Dermis blood vessel endothelial cell (primary cell): Measurements from ENCODE around the gene SCPEP1. TPM values are rescaled to one million over a fixed set of nuclear protein-coding genes. Genes with fewer than 3 reads are reported as not detected.
"Not testable (repeated sequence)": the region's sequence is repeated elsewhere in the genome, so short reads cannot be mapped to it uniquely, and the experiment has no call there.

ENCODE experiments used
- DNase-seq: peaks from one replicate; pipeline ENCODE4 v3.0.0; 2010
- total RNA-seq: library from RNA; depleted of rRNA; stranded (reverse); fragments of >200 nt; gene quantifications from 2 replicates; pipeline ENCODE4 v1.2.3, GENCODE V29; 2014

The SCPEP1 gene
- 40.3 and 61.4 TPM in 2 replicates for total RNA-seq

GRCh38 chr17:56977673-56978395, at the start of gene SCPEP1:
SCPEP1 (plus strand) TSS chr17:56978131; CDS start chr17:56978160, 29 bp downstream.
- DNase-seq: peak; percentile 86

DNA sequence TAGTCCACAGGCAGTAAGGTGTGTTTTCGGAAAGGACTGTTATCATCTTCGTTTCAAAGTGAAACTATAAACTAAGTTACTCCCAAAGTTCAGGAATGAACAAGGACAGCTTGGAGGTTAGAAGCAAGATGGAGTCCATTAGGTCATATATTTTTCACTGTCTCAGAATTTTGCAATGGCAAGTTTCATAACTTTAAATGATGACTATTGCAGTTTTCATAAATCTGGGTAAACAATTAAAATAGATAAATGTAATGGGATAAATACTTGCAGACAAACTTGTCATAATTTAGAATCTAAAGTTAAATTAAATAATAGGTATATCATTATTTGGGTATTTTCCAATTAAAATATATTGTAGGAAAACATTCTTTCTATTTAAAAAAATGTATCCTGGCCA, 49.3 kb upstream of the SCPEP1 start:
- no peak for DNase-seq

DNA sequence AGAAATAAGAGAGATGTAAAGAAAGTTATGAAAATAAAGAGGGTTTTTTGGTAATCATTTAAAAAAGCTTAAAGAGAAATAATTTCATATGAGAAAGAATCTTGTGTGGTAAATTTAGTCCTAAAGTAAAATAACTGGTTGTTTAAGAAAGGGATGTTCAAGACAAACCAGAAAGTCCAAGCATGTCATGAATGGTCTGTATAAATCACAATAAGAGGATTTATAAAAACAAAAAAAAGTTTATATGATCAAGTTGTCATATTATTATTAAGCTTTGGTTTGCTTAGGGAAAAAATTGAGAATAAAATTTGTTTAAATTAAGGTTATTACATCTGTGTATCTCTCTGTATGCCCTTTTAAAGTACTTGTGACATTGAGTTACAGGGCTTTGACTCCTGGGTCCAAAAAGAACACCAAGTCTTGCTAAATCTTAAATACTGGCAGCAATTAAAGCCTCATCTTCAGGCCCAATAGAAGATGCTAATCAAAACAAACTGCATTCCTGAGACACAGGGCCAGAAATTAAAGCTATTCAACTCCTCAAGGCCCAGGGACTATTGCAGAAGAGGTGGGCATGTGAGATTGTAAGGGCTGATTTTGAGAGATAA, 48.5 kb upstream of the SCPEP1 start:
- peak; percentile 13 for DNase-seq

GRCh38 chr17:56930739-56931337, 47.1 kb upstream of the SCPEP1 start:
- DNase-seq: no peak

- no peak for DNase-seq
Measured at GRCh38 chr17:56933151-56933745, 44.7 kb upstream of the SCPEP1 start.

GRCh38 chr17:56933868-56934267, 44.1 kb upstream of the SCPEP1 start:
- no peak for DNase-seq

DNA sequence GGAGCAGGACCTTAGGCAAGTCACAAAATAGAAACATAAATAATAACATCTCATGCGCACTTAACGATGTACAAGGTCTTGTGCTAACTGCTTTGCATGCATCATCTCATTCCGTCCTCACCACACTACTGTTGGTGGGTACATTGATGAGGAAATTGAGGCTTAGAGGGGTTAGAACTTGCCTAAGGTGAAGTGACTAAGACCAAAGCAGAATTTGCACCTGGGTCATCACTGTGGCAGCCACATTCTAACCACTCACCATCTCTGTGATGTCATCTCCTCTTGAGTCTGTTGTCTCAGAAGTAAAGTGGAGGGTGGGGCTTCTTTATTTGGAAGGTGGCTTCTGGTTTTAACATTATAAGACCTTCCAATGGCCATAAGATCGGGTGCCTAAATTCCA, 43.7 kb upstream of the SCPEP1 start:
- DNase-seq: no peak

DNA sequence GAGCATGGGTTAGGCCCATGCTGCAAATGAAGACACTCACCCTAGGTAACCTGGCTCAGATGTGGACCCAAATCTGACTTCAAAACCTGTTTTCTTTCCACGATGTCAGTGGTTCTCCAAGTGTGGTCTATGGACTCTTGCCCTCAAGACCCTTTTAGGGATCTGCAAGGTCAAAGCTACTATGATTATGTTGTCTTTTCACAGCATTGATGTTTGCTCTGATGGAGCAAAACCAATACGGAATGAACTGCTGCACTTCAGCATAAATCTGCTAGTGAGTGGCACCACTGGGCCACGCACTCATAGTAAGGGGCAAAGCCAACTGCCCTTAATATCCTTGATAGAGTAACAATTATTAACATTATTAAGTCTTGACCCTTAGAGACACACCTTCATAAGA, 42.5 kb upstream of the SCPEP1 start:
- DNase-seq: no peak

- peak; percentile 15 for DNase-seq
Measured at GRCh38 chr17:56936697-56937322, 41.1 kb upstream of the SCPEP1 start.

- peak; percentile 72 for DNase-seq
Measured at GRCh38 chr17:56937687-56938086, 40.2 kb upstream of the SCPEP1 start.

GRCh38 chr17:56938206-56938605, 39.7 kb upstream of the SCPEP1 start:
- peak; percentile 86 for DNase-seq

GRCh38 chr17:56939869-56940484, 38.0 kb upstream of the SCPEP1 start:
- DNase-seq: peak; percentile 88

DNA sequence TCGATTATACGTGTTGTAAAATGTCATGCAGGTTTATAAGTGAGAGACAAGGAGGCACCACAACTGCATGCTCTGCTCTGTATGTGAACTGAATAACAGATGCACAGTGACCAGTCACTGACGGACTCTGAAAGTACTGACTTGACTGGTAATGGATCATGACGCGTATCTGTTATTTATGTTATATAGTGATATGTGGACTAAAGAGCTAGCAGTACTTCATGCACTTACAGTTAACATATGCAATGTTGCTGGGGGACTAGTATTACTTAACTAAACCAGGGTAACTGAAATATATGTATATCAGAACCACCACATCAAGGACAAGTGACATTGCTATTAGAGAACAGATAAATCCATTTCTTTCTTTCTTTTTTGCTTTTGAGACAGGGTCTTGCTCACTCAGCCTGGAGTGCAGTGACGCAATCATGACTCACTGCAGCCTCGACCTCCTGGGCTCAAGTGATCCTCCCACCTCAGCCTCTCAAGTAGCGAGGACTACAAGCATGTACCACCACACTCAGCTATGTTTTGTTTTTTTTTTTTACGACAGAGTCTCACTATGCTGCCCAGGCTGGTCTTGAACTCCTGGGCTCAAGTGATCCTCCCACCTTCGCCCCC, 34.3 kb upstream of the SCPEP1 start:
- DNase-seq: no peak

DNA sequence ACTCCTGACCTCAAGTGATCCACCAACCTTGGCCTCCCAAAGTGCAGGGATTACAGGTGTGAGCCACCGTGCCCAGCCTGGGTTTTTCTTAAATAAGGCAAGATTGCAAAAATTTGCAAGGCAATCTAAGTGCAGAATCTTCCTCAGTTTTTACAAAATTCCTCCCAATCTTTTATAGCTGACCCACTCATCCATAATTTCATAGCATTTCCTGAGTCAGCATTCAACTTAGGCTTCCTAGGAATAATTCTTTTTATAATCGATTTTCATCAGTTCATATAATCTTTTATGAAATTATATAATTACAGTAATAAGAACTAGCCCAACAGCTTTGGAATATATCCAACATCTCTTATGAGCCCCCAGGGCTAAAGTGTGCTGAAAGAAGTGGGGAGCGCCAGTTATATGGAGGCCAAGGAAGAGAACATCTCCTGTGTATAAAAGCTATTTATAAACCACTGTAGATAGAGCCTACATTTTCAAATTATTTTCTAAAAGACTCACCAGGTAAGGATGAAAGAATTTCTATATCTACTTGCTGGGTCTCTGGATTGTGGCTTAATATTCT, 31.9 kb upstream of the SCPEP1 start:
- no peak for DNase-seq

DNA sequence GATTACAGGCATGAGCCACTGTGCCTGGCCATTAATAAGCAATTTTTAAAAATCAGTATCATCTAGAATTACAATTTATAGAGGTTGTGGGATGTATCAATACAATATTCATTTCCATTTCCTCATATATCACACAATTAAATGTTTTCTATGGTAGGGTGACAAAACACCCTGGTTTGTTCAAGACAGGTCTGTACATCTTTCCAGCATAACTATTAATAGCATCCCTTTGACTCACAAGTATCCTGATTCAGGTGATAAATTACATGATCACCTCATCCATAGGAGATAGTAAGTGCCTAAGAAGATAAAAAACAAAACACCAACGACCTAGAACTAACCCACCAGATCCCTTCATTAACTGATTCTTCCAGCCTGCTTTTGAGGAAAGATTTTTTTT, 30.2 kb upstream of the SCPEP1 start:
- DNase-seq: no peak

DNA sequence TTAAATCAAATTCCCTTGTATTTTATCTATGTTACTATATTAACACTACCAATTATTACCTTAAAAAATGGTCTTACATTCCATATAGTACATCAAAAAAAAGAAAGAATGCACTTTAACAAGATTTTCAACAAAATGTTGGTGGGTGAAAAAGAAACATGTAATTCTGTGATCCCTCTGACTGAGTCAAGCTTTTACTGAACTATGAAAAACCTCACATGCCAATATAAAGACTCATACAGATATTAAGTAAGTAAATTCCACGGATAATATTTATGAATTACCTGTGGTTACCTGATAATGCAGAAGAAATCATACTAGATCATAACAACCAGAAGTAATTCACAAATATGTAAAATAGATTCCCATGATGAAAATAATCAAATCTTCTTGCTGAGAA, 29.4 kb upstream of the SCPEP1 start:
- DNase-seq: no peak

GRCh38 chr17:56949595-56949994, 28.3 kb upstream of the SCPEP1 start:
- peak; percentile 31 for DNase-seq

GRCh38 chr17:56956992-56957391, 20.9 kb upstream of the SCPEP1 start:
- no peak for DNase-seq

DNA sequence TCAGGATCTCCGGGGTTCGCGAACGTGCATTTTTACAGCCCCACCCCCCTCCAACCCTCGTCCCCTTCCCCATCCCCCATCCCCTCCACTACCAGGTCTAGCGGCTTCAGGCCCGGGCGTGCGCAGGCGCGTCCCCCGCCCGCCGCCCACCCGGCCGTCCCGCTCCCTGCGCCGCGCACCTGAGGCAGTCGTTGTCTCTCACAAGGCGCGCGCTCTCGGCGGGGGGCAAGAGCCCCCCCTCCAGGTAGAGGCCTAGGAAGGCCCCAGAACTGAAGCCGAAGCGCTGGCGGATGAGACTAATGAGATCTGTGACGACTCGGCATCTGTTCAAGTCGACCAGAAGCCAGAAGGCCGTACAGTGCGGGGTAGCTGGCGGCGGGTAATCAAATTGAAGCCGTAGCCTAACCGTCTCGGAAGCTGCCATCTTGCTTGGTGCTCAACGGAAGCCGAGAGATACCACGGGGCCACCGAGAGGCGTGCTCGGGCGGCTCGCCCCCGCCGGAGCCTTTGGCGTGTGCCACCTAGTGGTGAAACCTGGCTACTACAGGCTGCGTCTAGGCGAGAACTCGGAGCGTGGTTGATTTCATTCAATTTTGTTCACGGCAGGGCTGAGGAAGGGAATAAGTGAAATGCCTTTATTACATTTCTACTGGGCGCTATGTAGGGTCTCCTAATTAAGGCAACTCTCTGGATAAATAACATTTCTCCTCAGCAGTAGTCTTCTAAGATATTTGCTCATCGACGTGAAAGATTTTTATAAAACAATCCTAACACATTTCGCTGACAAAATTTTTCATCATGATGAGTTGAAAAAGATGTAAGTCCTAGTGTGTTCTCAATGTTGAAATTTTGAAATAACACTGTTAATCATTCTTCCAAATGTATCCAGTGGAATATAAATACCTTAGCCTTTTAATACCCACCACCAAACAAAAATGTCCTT, 17.1 kb upstream of the SCPEP1 start, which contains the start of gene COIL:
COIL (minus strand) TSS at position 455 of the 943 bp plus-strand sequence; CDS start at position 424, 31 bp downstream.
- peak; percentile 96 for DNase-seq

DNA sequence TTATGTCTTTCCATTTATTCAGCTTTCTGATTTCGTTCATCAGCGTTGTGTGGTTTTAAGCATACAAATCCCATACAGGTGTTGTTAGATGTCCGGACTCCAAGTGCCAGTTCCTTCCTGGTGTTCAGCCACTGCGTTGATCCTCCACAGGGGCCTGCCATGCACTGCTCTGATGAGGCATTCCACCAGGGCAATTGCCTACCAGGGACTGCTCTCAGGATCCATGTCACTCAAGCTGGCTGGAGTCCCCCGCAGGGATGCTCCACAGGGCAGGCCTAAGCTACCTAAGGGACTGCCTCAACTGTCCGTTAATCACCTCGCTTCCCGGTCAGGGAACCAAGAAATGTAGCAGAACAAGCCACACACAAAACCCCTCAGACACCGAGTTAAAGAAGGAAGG, 12.7 kb upstream of the SCPEP1 start:
- not testable (repeated sequence) for DNase-seq
